ENCODE data around the gene SLC4A3.

GRCh38 chr2:219595256-219595655, 32.2 kb upstream of the SLC4A3 start:
- TF ChIP-seq, protein P1, sequence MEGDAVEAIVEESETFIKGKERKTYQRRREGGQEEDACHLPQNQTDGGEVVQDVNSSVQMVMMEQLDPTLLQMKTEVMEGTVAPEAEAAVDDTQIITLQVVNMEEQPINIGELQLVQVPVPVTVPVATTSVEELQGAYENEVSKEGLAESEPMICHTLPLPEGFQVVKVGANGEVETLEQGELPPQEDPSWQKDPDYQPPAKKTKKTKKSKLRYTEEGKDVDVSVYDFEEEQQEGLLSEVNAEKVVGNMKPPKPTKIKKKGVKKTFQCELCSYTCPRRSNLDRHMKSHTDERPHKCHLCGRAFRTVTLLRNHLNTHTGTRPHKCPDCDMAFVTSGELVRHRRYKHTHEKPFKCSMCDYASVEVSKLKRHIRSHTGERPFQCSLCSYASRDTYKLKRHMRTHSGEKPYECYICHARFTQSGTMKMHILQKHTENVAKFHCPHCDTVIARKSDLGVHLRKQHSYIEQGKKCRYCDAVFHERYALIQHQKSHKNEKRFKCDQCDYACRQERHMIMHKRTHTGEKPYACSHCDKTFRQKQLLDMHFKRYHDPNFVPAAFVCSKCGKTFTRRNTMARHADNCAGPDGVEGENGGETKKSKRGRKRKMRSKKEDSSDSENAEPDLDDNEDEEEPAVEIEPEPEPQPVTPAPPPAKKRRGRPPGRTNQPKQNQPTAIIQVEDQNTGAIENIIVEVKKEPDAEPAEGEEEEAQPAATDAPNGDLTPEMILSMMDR (IDR thresholded peaks at IDR 0.05), result no peak
- no peak for TF ChIP-seq POLR2A (IDR thresholded peaks at IDR 0.05)

Data from uterus (tissue), 2 donors.